ENCODE data around the gene PRKN. TPM values are rescaled to one million over a fixed set of nuclear protein-coding genes. Genes with fewer than 3 reads are reported as not detected.

PRKN gene
- total and polyA plus RNA-seq, 2 experiments from 2014 or later = 1.2 to 2.3 TPM

- H3K9me2 ChIP-seq (ENCODE audit: insufficient read depth) = no peaks in the 10 kb centered on the region
- no peak overlapping the region for H3K9ac ChIP-seq
- no peaks in the 10 kb centered on the region for H3K27me3 ChIP-seq (replicated peaks; ENCODE audit: insufficient read depth)
- no peaks in the 10 kb centered on the region for H3K36me3 ChIP-seq (ENCODE audit: low read depth)
- no peak for TF ChIP-seq EZH2 (IDR thresholded peaks at IDR 0.05; ENCODE audit: insufficient read depth, poor library complexity, severe bottlenecking)
- no peak for TF ChIP-seq EZH2phosphoT487 (IDR thresholded peaks at IDR 0.05; ENCODE audit: insufficient read depth, low read depth)
- no peaks in the 10 kb centered on the region for H3K4me1 ChIP-seq (ENCODE audit: insufficient read depth)
- H3K4me2 ChIP-seq (ENCODE audit: unreplicated experiment) = no peak overlapping the region
- WGBS, 2 experiments (ENCODE audit: low coverage in 1 of 2, low lambda C conversion rate in 2 of 2, missing lambda C conversion rate in 2 of 2) = 0 to 4% methylated on average over 1 of the region's 1 CpG
- H4K20me1 ChIP-seq (ENCODE audit: insufficient read depth) = no peaks in the 10 kb centered on the region; the same call in 1 of the 2 replicates
- no peak overlapping the region for H3K27ac ChIP-seq
- no peak for DNase-seq
- H2AFZ ChIP-seq = no peak overlapping the region
- in situ Hi-C loops (cut with MboI) = no loop called here
- no peaks in the 10 kb centered on the region for H3K79me2 ChIP-seq (ENCODE audit: insufficient read depth)
- no peaks in the 10 kb centered on the region for H3F3A ChIP-seq (ENCODE audit: insufficient read depth)
- H3K4me3 ChIP-seq = no peak overlapping the region
- H3K9me3 ChIP-seq (ENCODE audit: low read depth) = no peaks in the 10 kb centered on the region
Observed at GRCh38 chr6:162230147-162230752, 497.3 kb downstream of the PRKN start.

GRCh38 chr6:162229093-162229492 is 498.5 kb downstream of the PRKN start:
- in situ Hi-C loops (cut with MboI) = no loop called here
- no peak for DNase-seq
- Histone ChIP-seq H3K36me3 (ENCODE audit: low read depth) (no peaks in the 10 kb centered on the region), H3K27ac (no peak overlapping the region), H4K20me1 (ENCODE audit: insufficient read depth) (no peaks in the 10 kb centered on the region; the same call in 1 of the 2 replicates), H3K4me3 (no peak overlapping the region), H3F3A (ENCODE audit: insufficient read depth) (no peaks in the 10 kb centered on the region), H2AFZ (no peak overlapping the region), H3K9ac (no peak overlapping the region), H3K4me2 (ENCODE audit: unreplicated experiment) (no peak overlapping the region), H3K4me1 (ENCODE audit: insufficient read depth) (no peaks in the 10 kb centered on the region), H3K27me3 (replicated peaks; ENCODE audit: insufficient read depth) (no peaks in the 10 kb centered on the region), H3K9me2 (ENCODE audit: insufficient read depth) (no peaks in the 10 kb centered on the region), H3K79me2 (ENCODE audit: insufficient read depth) (no peaks in the 10 kb centered on the region), H3K9me3 (ENCODE audit: low read depth) (no peaks in the 10 kb centered on the region)
- whole genome bisulfite sequencing, 2 experiments (ENCODE audit: low coverage in 1 of 2, low lambda C conversion rate in 2 of 2, missing lambda C conversion rate in 2 of 2) = 89% methylated on average over 2 of the region's 2 CpGs
- TF ChIP-seq EZH2phosphoT487 (IDR thresholded peaks at IDR 0.05; ENCODE audit: insufficient read depth, low read depth) (no peak), EZH2 (IDR thresholded peaks at IDR 0.05; ENCODE audit: insufficient read depth, poor library complexity, severe bottlenecking) (no peak)

GRCh38 chr6:162226803-162227202 is 500.8 kb downstream of the PRKN start:
- DNase-seq = no peak
- Histone ChIP-seq H3K79me2 (ENCODE audit: insufficient read depth) (no peaks in the 10 kb centered on the region), H3K36me3 (ENCODE audit: low read depth) (no peaks in the 10 kb centered on the region), H3K9ac (no peak overlapping the region), H3K27me3 (replicated peaks; ENCODE audit: insufficient read depth) (no peaks in the 10 kb centered on the region), H4K20me1 (ENCODE audit: insufficient read depth) (no peaks in the 10 kb centered on the region), H3K4me3 (no peak overlapping the region), H3F3A (ENCODE audit: insufficient read depth) (no peaks in the 10 kb centered on the region), H3K4me2 (ENCODE audit: unreplicated experiment) (no peak overlapping the region), H2AFZ (no peak overlapping the region), H3K4me1 (ENCODE audit: insufficient read depth) (no peaks in the 10 kb centered on the region), H3K9me2 (ENCODE audit: insufficient read depth) (no peaks in the 10 kb centered on the region), H3K9me3 (ENCODE audit: low read depth) (no peaks in the 10 kb centered on the region), H3K27ac (no peak overlapping the region)
- TF ChIP-seq EZH2 (IDR thresholded peaks at IDR 0.05; ENCODE audit: insufficient read depth, poor library complexity, severe bottlenecking) = no peak
- no peak for TF ChIP-seq EZH2phosphoT487 (IDR thresholded peaks at IDR 0.05; ENCODE audit: insufficient read depth, low read depth)
- in situ Hi-C loops (cut with MboI) = no loop called here
- 69 to 74% methylated on average over 8 of the region's 8 CpGs for WGBS, 2 experiments (ENCODE audit: low coverage in 1 of 2, low lambda C conversion rate in 2 of 2, missing lambda C conversion rate in 2 of 2)

GRCh38 chr6:162222521-162222920 is 505.0 kb downstream of the PRKN start:
- H3K9ac ChIP-seq = no peak overlapping the region
- in situ Hi-C loops (cut with MboI) = no loop called here

More at GRCh38 chr6:162222521-162222920, 505.0 kb downstream of the PRKN start:
- no peaks in the 10 kb centered on the region for H3K27me3 ChIP-seq (replicated peaks; ENCODE audit: insufficient read depth)
- H4K20me1 ChIP-seq (ENCODE audit: insufficient read depth) = no peaks in the 10 kb centered on the region
- no peaks in the 10 kb centered on the region for H3K36me3 ChIP-seq (ENCODE audit: low read depth)
- peak; percentile 7 for DNase-seq
- no peak overlapping the region for H3K4me2 ChIP-seq (ENCODE audit: unreplicated experiment)
- no peak overlapping the region for H2AFZ ChIP-seq
- 76 to 80% methylated on average over 5 of the region's 5 CpGs for WGBS, 2 experiments (ENCODE audit: low coverage in 1 of 2, low lambda C conversion rate in 2 of 2, missing lambda C conversion rate in 2 of 2)
- H3K9me3 ChIP-seq (ENCODE audit: low read depth) = no peaks in the 10 kb centered on the region
- TF ChIP-seq EZH2 (IDR thresholded peaks at IDR 0.05; ENCODE audit: insufficient read depth, poor library complexity, severe bottlenecking) = no peak
- no peak for TF ChIP-seq EZH2phosphoT487 (IDR thresholded peaks at IDR 0.05; ENCODE audit: insufficient read depth, low read depth)
- no peaks in the 10 kb centered on the region for H3F3A ChIP-seq (ENCODE audit: insufficient read depth)
- H3K27ac ChIP-seq = no peak overlapping the region
- no peaks in the 10 kb centered on the region for H3K9me2 ChIP-seq (ENCODE audit: insufficient read depth)
- H3K4me3 ChIP-seq = no peak overlapping the region
- H3K4me1 ChIP-seq (ENCODE audit: insufficient read depth) = no peaks in the 10 kb centered on the region
- H3K79me2 ChIP-seq (ENCODE audit: insufficient read depth) = no peaks in the 10 kb centered on the region
